ENCODE measurements around the gene VTI1B. TPM values are rescaled to one million over a fixed set of nuclear protein-coding genes. Genes with fewer than 3 reads are reported as not detected.

Gene VTI1B
- total and polyA plus RNA-seq, 2 donors (not counting 3 experiments of a cell fraction or from before 2014, with no cell fraction given) = 23.8 to 90.0 TPM

GRCh38 chr14:67645414-67645813 is 29.0 kb downstream of the VTI1B start:
- dilution Hi-C loops (cut with MboI; ENCODE audit: extremely low pct_ligation_motif_present, low sequenced_read_pairs) = no loop called here
- TF ChIP-seq JUN (IDR thresholded peaks at IDR 0.05; ENCODE audit: borderline replicate concordance, insufficient read depth, insufficient read length, low read depth) = no peak
- TF ChIP-seq POLR2A (IDR thresholded peaks at IDR 0.05; ENCODE audit: low read depth, low read length) = no peak
- no peak for TF ChIP-seq GATA2 (IDR thresholded peaks at IDR 0.05; ENCODE audit: insufficient read depth, insufficient read length, low read depth, low read length)
- no peak for TF ChIP-seq POLR2AphosphoS5 (IDR thresholded peaks at IDR 0.05; ENCODE audit: insufficient read depth, low read depth, low read length)
- TF ChIP-seq CTCF (IDR thresholded peaks at IDR 0.05; ENCODE audit: extremely low read depth in 1 of 2, insufficient read depth in 1 of 2, low read depth in 1 of 2, low read length in 2 of 2) = no peak
- no peak for TF ChIP-seq FOS (IDR thresholded peaks at IDR 0.05; ENCODE audit: borderline replicate concordance, insufficient read depth, low read length)
- no peak for TF ChIP-seq MYC (IDR thresholded peaks at IDR 0.05; ENCODE audit: low read depth, low read length)
- TF ChIP-seq MAX (IDR thresholded peaks at IDR 0.05; ENCODE audit: insufficient read depth, insufficient read length) = no peak
- TF ChIP-seq EZH2 (IDR thresholded peaks at IDR 0.05; ENCODE audit: borderline replicate concordance, low read depth, low read length, severe bottlenecking) = no peak
- H2AFZ ChIP-seq (ENCODE audit: low read depth, low read length) = no peak overlapping the region

More at GRCh38 chr14:67645414-67645813, 29.0 kb downstream of the VTI1B start:
- FAIRE-seq = no peak
- Histone ChIP-seq H3K27ac (ENCODE audit: insufficient read depth, low read depth, low read length) (no peak overlapping the region), H3K4me3 (replicated peaks in 1 of 3; ENCODE audit: insufficient read depth in 1 of 3, low read depth in 1 of 3, low read length in 3 of 3) (no peak overlapping the region), H3K9me3 (replicated peaks; ENCODE audit: control insufficient read depth, insufficient read depth, low read length) (no peaks in the 10 kb centered on the region), H3K4me1 (ENCODE audit: control insufficient read depth, extremely low read depth, insufficient read depth, low read length) (no peaks in the 10 kb centered on the region), H3K9ac (replicated peaks; ENCODE audit: extremely low read depth, insufficient read depth, low read length) (no peak overlapping the region), H3K4me2 (ENCODE audit: insufficient read depth, low read length) (no peak overlapping the region), H3K27me3 (ENCODE audit: control insufficient read depth in 2 of 2, insufficient read depth in 2 of 2, low read length in 2 of 2) (no peaks in the 10 kb centered on the region), H3K79me2 (ENCODE audit: control insufficient read depth, insufficient read depth, low read length) (no peaks in the 10 kb centered on the region), H3K36me3 (ENCODE audit: control insufficient read depth in 2 of 2, extremely low read depth in 1 of 2, insufficient read depth in 2 of 2, low read length in 2 of 2) (peaks cover 13 to 15% of the 10 kb centered on the region in 2 experiments), H3K9me1 (replicated peaks; ENCODE audit: control insufficient read depth, extremely low read depth, insufficient read depth, low read length) (no peaks in the 10 kb centered on the region), H4K20me1 (replicated peaks; ENCODE audit: control insufficient read depth, extremely low read depth, insufficient read depth, low read length) (no peaks in the 10 kb centered on the region)
- POLR2A ChIA-PET = no interaction called here
- intact Hi-C loops (cut with micrococcal nuclease) = no loop called here
- CTCF ChIA-PET = interaction anchor here (0.9 to 3.3 kb wide), 3 partner anchors 22 to 46 kb away, joined by 3 to 21 read pairs (median 9); no protein-coding TSS in a partner anchor
- BruUV-seq (replicated peaks) = no TSS peak
- no peak for DNase-seq (ENCODE audit: low read depth, low spot score)

Measured in endothelial cell of umbilical vein (primary cell).